Measurements from ENCODE around the gene TCF21. TPM values are rescaled to one million over a fixed set of nuclear protein-coding genes. Genes with fewer than 3 reads are reported as not detected.

Gene TCF21
- total RNA-seq, 1 donor from 2014 or later: 5.0 TPM

DNA sequence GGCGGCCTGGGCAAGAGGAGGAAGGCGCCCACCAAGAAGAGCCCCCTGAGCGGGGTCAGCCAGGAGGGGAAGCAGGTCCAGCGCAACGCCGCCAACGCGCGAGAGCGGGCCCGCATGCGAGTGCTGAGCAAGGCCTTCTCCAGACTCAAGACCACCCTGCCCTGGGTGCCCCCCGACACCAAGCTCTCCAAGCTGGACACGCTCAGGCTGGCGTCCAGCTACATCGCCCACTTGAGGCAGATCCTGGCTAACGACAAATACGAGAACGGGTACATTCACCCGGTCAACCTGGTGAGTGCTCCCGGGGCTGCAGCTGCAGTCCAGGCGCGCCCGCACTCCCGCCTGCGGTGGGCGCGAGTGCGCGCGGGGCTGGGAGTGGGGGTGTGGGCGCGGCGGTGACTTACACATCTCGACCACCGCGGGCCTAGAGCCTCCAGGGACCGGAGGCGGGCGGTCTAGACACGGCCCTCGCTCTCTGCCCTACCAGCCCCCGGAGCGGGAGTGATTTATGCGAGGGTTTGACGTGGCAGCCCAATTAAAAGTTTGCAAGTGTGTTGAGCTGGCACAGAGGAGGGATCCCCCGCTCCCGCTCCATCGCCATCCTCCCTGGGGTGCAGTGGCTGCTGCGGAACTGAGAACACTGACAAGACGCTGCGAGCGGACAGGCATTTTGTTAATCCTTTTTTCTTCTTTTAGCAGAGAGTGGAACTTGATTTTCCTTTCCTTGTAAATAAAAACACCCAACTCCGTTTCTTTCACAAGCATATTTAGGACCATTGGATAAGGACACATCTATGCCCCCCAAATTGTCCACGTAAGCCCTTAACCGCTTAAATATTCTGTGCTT, 867 bp downstream of the TCF21 start:
- H3K27ac Mint-ChIP-seq: peak overlapping the region; percentile 75
- DNase-seq (ENCODE audit: low spot score in 2 of 2, unreplicated experiment in 2 of 2): peak in 1 of 2 experiments; percentile 54
- H3K4me1 Mint-ChIP-seq: peaks cover 61% of the 10 kb centered on the region
- H3K9me3 Mint-ChIP-seq: no peaks in the 10 kb centered on the region
- TF ChIP-seq, protein P1, sequence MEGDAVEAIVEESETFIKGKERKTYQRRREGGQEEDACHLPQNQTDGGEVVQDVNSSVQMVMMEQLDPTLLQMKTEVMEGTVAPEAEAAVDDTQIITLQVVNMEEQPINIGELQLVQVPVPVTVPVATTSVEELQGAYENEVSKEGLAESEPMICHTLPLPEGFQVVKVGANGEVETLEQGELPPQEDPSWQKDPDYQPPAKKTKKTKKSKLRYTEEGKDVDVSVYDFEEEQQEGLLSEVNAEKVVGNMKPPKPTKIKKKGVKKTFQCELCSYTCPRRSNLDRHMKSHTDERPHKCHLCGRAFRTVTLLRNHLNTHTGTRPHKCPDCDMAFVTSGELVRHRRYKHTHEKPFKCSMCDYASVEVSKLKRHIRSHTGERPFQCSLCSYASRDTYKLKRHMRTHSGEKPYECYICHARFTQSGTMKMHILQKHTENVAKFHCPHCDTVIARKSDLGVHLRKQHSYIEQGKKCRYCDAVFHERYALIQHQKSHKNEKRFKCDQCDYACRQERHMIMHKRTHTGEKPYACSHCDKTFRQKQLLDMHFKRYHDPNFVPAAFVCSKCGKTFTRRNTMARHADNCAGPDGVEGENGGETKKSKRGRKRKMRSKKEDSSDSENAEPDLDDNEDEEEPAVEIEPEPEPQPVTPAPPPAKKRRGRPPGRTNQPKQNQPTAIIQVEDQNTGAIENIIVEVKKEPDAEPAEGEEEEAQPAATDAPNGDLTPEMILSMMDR (IDR thresholded peaks at IDR 0.05; ENCODE audit: unreplicated experiment): no peak
- peaks cover 96% of the 10 kb centered on the region for H3K27me3 Mint-ChIP-seq (ENCODE audit: low read depth)
- H3K4me3 Mint-ChIP-seq: peak overlapping the region; percentile 75
- H3K36me3 Mint-ChIP-seq: no peaks in the 10 kb centered on the region

DNA sequence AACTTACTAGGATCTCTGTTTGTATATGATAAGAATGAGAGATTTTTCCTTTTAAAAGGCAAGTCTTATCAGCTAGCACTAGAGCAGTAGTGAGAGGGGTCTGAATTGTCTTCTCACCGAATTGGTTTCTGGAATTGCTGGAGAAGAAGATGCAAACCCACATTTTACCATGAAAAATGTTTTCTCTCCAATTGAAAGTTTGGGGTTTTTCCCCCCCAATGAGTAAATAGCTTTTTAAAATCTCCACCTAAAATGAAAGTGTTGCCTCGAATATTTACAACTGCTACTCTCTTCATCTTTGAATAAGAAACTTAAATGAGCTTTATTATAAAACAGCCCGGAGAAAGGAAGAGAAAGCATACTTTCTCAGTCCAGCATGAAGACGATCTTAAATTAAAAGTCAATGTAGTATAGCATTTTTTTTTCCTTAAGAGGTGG, 1.8 kb downstream of the TCF21 start:
- Mint-ChIP-seq H3K9me3 (no peaks in the 10 kb centered on the region), H3K27me3 (ENCODE audit: low read depth) (peaks cover 98% of the 10 kb centered on the region), H3K27ac (peak overlapping the region; percentile 74), H3K36me3 (no peaks in the 10 kb centered on the region), H3K4me3 (peak overlapping the region; percentile 71), H3K4me1 (peaks cover 69% of the 10 kb centered on the region)
- TF ChIP-seq, protein P1 (IDR thresholded peaks at IDR 0.05; ENCODE audit: unreplicated experiment): no peak
- no peak for DNase-seq (ENCODE audit: low spot score in 2 of 2, unreplicated experiment in 2 of 2)

DNA sequence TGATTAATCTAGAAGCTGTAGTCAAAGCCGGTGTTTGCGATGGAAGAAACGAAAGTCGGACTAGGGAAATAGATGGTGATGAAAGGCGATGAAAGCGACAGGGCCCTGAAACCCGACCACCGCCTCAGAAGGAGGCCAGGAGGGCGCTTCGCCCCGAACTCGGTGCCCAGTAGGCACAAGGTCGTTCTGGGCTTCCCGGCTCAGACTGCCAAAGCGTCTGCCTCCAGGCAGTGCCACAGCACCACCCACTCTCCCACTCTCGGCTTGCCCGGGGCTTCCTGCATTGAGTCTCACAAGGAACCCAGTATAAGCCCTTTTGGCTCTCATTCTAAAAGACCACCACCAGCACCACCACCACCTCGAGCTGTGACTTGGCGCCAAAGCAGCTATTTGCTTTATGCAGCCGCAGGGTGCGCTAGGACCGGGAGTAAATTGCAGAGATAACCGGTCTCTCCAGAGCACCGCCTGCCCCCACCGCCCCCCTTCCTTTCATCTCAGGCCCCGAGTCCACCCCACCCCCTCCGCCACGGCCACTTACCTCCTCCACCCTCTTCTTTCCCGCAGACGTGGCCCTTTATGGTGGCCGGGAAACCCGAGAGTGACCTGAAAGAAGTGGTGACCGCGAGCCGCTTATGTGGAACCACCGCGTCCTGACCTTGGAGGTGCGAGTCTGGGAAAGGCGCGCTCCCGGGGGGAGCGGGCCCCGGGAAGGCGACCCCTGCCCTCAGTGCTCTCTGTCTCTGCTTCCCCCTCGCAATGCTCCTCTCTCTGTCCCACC, 2.4 kb downstream of the TCF21 start:
- peaks cover 98% of the 10 kb centered on the region for H3K27me3 Mint-ChIP-seq (ENCODE audit: low read depth)
- peak overlapping the region; percentile 74 for H3K27ac Mint-ChIP-seq
- H3K4me3 Mint-ChIP-seq: peak overlapping the region; percentile 71
- H3K4me1 Mint-ChIP-seq: peaks cover 69% of the 10 kb centered on the region
- H3K36me3 Mint-ChIP-seq: no peaks in the 10 kb centered on the region
- no peaks in the 10 kb centered on the region for H3K9me3 Mint-ChIP-seq
- DNase-seq (ENCODE audit: low spot score in 2 of 2, unreplicated experiment in 2 of 2): peak in 1 of 2 experiments; percentile 55
- TF ChIP-seq, protein P1 (IDR thresholded peaks at IDR 0.05; ENCODE audit: unreplicated experiment): no peak

DNA sequence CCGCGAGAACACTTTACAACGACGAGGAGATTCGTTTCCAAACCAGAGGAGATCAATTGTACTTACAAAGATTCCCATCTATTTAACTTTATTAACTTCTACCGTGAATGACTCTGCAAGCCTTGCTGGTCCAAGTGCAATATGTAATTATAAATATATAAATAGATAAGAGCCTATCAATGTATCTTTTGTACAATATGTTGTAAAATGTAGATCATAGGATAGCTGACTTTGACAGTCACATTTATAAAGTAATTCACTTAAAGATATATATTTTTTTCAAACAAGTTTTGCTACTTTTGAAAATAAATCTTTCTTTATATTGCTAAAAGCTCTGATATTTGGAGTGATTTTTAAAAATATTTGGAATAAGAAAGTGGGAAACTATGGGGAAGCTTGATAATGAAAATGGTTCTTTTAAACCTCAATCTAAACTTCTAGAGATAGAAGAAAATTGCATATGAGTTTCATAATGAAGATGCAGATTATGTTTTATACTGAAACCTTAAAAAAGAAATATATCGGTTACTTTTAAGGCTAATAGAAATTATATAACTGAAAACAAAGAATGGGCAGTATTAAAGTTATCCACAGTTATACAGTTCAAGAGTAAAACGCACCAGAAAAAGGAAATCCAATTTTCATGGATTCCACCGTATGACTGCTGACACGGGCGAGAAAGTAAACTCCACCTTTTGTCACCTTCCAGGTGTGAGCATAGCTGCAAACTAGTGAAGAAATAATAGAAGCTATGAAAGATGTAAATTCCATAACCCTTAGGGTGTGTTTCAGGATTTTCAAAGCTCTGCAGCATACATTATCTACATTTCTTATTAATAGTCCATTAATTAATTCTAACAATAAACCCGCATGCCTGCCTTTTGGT, 3.3 kb downstream of the TCF21 start:
- peak overlapping the region; percentile 71 for H3K4me3 Mint-ChIP-seq

More for the DNA sequence above, 3.3 kb downstream of the TCF21 start:
- H3K4me1 Mint-ChIP-seq: peaks cover 65% of the 10 kb centered on the region
- H3K36me3 Mint-ChIP-seq: no peaks in the 10 kb centered on the region
- peak overlapping the region; percentile 77 for H3K27ac Mint-ChIP-seq
- H3K27me3 Mint-ChIP-seq (ENCODE audit: low read depth): peaks cover 98% of the 10 kb centered on the region
- TF ChIP-seq, protein P1 (IDR thresholded peaks at IDR 0.05; ENCODE audit: unreplicated experiment): no peak
- no peaks in the 10 kb centered on the region for H3K9me3 Mint-ChIP-seq
- DNase-seq (ENCODE audit: low spot score in 2 of 2, unreplicated experiment in 2 of 2): no peak

Data from mesothelial cell of epicardium (in vitro differentiated cells).